GM18951 (cell line): Measurements from ENCODE around the gene UPF3A.

Source experiments
- POLR2A ChIP-seq: IDR thresholded peaks from 4 replicates; pipeline ENCODE4 v1.6.1; 2011; ENCODE audit warnings: mild to moderate bottlenecking; ENCODE audit not compliant: insufficient read length, insufficient read depth; ENCODE audit errors: extremely low read depth
- in situ Hi-C: fragments of 300-500 bp; cut with MboI; formaldehyde crosslinking; loops from one replicate; pipeline ENCODE4 v1.12.0; 2022; ENCODE audit warnings: low sequenced_read_pairs, mixed read lengths, inconsistent platforms; ENCODE audit not compliant: unreplicated experiment

The UPF3A gene

DNA sequence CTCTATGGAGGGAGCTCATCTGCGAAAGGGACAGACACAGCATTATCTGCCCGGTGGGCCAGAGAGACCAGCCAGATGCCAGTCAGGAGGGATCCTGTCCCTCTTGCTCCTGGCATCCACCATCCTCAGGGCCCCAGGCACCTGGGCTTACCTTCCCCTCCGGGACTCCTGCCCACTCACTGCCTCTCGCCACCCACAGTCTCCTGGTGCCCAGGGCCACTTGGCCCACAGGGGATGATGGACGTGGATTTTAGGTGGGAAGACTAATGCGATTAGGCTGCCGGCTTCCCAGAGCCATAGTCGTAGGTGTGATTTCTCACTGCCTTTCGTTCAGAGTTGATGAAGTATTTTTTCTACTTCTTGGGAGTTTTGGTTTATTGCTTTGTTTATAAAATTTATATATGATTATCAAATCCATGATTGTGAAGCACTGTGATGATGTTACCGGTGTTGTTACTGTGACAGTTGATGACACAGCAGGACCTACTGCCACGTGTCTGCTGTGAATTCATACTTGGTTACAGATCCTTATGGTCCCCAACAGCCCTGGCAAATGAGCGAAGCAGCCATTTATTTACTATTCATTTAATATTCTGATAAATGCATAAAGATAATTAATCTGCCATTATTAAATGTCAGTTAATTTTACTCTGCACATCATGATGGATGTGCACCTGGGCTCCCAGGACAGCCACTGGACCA is 18.4 kb downstream of the UPF3A start:
- in situ Hi-C loops = no loop called here
- no peak for TF ChIP-seq POLR2A

DNA sequence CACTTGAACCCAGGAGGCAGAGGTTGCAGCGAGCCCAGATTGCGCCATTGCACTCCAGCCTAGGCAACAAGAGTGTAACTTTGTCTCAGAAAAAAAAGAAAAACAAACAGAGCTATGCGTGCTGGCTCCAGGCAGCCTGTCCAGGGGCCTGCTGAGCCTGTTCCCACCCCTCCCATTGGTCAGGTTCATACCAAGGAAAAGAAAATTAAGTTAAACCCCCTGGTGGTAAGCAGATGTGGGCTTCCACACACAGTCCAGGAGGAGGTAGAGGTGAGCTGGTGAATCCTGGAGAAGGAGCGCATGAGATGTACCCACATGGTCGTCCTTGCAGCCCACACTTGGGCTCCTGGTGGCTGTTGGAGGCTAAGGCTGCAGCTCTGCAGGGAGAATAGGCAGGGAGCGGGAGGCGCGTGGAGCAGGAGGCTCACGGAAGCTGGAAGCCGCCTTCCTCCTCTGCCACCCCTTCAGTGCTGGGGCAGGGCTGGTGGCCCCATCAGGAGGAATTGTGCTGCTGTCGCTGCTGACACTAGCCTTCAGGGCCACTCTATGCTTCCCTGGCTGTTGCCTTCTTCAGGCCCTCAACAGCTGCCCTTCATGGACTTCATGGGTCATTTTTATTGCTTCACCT is 22.4 kb downstream of the UPF3A start:
- in situ Hi-C loops = no loop called here
- TF ChIP-seq POLR2A = no peak

DNA sequence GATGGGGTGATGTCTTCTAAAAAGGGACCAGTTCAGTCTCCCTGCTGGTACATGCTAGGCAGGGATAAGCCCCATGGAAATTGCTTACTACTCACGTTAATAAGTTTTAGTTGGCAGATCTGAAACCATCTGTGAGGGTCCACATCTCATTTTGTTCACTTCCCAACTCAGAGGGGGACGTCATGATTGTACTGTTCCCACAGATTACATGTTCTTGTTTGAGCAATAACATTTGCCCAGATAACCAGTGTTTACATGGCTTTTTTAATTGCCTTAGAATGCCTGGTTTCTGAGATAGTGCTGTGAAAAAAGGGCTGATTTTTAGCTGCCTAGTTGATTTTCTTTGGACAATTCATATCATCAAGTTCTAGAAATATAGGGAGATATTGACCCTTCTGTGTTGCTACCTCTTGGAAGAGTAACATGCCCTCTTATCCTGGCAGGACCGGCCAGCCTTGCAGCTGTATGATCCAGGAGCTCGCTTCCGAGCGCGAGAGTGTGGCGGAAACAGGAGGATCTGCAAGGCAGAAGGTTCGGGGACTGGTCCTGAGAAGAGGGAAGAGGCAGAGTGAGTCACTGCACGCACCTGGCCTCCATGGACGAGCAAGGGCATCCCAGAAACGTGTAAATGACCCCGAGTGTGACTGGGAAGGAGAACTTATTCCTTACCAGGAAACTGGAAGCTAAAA is 23.1 kb downstream of the UPF3A start:
- in situ Hi-C loops = no loop called here
- TF ChIP-seq POLR2A = no peak

DNA sequence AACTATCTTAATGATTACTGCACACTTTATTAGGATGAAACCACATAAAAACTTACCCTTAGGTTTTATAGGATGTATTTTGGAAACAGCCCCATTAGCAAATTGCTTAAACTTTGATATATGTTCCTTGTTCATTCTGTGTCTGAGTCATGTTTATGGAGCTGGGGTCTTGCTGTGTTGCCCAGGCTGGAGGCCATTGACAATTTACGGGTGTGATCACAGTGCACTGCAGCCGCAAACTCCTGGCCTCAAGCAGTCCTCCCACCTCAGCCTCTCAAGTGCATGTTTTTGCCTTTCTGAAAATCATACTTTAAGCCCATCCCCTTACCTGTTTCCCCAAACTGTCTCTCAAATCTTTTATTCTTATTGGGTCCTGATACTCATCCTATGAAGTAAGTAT is 27.7 kb downstream of the UPF3A start:
- TF ChIP-seq POLR2A = no peak
- in situ Hi-C loops = no loop called here

DNA sequence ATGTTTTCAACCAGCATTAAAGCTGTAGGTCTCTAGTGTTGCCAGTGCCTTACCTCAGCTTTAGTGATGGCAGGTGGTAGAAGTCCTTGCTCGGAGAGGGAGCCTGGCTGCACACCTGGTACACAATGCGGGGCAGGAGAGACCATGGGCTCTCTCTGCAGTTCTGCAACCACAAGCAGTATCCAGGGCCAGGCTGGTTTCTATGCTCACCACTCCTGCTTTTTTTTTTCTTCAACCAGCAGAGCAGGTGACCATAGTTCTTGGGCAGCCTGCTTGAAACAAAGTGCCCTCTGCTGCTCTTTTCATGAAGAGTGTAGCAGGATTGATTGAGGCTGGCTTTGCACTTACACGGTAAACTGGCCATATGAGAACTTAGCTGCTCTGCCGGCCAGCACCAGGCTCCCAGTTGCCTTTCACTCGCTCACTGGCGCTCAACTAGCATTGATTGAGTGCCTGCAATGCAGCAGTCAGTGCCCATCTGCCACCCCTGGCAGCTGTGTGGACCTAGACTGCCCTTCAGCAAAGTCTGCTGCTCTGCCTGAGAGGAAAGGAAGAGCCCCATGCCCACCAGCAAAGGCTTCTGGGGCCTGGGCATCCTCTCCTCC is 28.5 kb downstream of the UPF3A start:
- TF ChIP-seq POLR2A = no peak
- in situ Hi-C loops = no loop called here

DNA sequence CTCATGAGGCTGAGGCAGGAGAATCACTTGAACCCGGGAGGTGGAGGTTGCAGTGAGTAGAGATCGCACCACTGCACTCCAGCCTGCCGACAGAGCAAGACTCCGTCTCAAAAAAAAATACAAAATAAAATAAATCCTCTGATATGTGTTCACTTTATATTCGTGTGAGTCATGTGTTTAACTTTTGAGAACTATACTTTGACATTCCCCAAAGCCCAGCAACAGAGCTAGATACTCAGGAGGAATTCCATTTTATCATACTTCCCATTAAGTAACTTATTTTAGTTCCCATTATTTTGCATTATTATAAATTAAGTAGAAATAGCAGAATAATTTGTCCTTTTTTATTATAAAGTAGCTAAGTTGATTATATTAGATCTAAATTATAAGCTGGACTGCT is 29.6 kb downstream of the UPF3A start:
- no peak for TF ChIP-seq POLR2A
- in situ Hi-C loops = no loop called here

DNA sequence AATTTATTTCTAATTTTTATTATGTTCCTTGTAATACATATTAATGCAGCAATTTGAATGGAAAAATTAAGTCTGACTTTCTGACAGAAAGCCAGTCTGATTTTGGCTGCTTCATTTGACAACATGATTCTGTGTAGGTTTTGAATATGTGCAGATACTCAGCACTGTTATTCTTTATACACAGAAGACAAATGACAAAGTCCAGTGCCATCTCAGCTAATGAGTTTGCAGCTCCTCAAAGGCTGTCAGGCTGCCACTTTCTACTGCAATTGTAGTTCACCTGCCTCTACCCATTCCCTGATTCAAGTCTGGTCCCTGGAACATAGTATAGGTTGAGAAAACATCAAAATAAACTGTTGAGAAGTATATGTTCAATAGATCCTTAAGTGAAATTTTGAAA is 30.0 kb downstream of the UPF3A start:
- TF ChIP-seq POLR2A = no peak
- in situ Hi-C loops = no loop called here

DNA sequence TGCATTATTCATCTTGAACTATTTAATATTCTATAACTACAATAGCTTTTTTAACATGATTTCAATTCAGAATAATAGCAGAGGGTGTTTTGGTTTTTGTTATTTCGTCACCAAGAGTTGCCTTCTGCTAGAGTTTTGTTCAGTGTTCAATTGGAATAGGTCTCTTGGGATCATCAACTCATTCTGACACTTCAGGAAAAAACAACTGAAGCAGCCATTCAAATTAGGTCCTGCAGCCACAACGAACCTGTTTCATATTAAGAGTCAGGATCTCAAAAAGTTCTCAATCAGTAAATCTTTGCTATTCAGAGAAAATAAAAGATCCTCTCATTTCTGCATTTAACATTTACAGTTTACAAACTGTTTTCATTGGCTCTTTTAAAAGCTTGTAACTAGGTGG is 30.5 kb downstream of the UPF3A start:
- no peak for TF ChIP-seq POLR2A
- in situ Hi-C loops = no loop called here

DNA sequence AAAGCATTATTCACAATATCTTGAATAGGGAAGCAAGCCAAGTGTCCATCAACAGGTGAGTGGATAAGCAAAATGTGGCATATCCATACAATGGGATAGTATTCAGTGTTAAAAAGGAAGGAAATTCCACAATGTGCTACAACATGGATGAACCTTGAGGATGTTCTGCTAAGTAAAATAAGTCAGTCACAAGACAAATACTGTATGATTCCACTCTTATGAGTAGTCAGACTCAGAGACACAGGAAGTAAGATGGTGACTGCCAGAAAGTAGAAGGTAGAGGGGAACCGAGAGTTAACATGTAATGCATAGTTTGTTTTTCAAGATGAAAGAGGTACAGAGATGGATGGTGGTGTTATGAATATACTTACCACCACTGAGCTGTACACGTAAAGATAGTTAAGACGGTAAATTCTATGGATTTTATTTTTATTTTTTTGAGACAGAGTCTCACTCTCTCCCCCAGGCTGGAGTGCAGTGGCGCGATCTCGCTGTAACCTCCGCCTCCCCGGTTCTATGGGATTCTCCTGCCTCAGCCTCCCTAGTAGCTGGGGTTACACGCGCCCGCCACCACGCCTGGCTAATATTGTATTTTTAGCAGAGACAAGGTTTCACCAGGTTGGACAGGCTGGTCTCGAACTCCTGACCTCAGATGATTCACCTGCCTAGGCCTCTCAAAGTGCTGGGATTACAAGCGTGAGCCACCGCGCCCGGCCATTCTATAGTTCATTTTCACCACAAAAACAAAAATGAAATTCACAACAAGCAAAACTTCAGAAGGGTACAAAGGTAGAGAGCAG is 31.9 kb downstream of the UPF3A start:
- TF ChIP-seq POLR2A = peak; percentile 16

DNA sequence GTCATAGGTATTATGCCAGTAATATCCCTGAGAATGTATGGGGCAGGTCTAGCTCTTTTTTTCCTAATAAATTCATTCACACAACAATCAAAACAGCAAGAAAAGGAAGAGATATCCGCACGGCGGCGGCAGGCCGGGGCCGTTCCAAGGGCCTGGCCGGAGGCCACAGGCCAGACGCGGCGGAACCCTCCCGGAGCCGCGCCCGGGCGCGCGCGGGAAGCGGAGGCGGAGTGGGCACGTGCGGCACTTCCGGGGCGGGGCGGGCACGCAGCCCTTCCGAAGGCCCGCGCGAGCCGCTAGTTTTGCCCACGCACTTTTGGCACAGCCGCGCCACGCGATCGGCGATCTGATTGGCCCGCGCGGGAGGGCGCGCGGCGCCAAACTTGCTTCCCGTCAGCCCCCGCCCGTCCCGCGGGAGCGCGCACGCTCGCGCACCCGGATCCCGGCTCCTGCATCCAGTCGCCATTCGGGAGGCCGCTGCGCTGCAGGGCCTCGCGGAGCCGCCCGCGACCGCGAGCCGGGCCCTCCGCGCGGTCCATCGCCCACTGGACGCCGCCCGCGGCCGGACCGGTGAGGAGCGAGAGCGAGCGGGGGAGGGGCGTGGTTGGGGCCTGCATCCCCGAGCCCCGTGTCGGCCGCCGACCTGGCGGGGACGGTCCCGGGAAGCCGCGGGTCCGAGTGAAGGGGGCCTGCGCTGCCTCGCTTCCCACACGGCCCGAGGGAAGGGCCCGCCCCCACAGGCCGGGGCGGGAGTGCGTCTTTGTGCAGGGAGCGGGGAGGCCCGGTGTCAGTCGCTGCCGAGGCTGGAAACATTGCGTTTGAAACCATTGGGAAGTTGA is 32.9 kb downstream of the UPF3A start, which contains the start of gene CHAMP1:
Gene CHAMP1, plus strand, starts transcription at position 430 of the 839 bp plus-strand sequence. CDS start 9,340 bp downstream, outside the sequence.
- TF ChIP-seq POLR2A = peak; percentile 98
- in situ Hi-C loops = no loop called here

More for the DNA sequence above, 31.9 kb downstream of the UPF3A start:
- in situ Hi-C loops = no loop called here

DNA sequence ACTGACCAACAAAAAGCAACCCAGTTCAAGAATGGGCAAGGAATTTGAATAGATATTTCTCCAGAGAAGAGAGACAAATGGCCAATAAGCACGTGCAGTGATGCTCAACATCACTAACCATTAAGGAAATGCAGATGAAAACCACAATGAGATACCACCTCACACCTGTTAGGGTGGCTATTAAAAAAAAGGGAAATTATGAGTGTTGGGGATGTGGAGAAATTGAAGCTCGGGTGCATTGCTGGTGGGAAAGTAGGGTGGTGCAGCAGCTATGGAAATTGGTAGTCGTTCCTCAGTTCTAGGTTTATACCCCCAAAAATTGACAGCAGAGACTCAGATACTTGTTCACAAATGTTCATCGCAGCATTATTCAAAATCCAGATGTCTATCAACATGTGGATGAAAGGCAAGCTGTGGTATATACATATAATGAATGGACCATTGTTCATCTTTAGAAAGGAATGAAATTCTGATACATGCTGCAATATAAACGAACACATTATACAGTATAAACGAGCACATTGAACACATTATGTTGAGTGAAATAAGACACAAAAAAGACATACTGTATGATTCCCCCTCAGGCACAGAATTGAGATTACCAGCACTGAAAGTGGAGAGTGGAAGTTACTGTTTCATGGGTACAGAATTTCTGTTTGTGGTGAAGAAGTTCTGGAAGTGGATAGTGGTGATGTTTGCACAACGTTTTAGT is 33.8 kb downstream of the UPF3A start:
- in situ Hi-C loops = no loop called here

DNA sequence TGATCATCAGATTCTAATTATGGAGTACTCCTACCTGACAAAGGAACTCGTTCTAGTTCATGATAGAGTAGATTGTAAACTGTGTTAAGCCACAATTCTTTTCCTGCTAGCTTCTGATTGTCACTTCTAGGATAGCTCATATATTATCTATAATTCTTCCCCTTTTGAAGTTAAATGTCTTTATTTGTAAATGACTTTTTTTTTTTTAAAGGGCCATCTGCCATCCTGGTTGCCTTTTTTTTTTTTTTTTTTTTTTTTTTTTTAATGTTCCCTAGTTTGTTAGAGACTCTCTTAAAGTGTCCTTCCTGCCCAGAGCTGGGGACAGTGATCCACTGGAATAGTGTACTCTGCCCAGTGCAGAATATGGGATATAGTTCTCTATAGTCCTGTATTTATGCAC is 37.2 kb downstream of the UPF3A start:
- in situ Hi-C loops = no loop called here
- no peak for TF ChIP-seq POLR2A

More for the DNA sequence above, 33.8 kb downstream of the UPF3A start:
- TF ChIP-seq POLR2A = no peak
